Esophagus muscularis mucosa (tissue), 4 donors: ENCODE data around the gene EPHB2. TPM values are rescaled to one million over a fixed set of nuclear protein-coding genes. Genes with fewer than 3 reads are reported as not detected.

Experiments used
- DNase-seq: peaks from one replicate; pipeline ENCODE4 v3.0.0-alpha.2; 2017; ENCODE audit errors: extremely low spot score
- H3K27ac ChIP-seq, 4 donors: fragments of 200-600 bp; sonication (generic); replicated peaks in 1 of 4; 1 replicate in 3 of 4; 2 replicates in 1 of 4; pipeline ENCODE4 v1.5.1; 2016 to 2019; ENCODE audit warnings: mild to moderate bottlenecking in 1 of 4
- H3K27me3 ChIP-seq, 4 donors: fragments of 200-600 bp; sonication (generic); one replicate each; pipeline versions ENCODE4 v1.5.1 to v1.6.0; 2016 to 2019
- H3K36me3 ChIP-seq, 4 donors: fragments of 200-600 bp; sonication (generic); one replicate each; pipeline ENCODE4 v1.5.1; 2016 to 2019
- H3K4me1 ChIP-seq, 4 donors: fragments of 200-600 bp; sonication (generic); one replicate each; pipeline ENCODE4 v1.5.1; 2016 to 2019
- H3K4me3 ChIP-seq, 4 donors: fragments of 200-600 bp; sonication (generic); 1 replicate in 2 of 4; 2 replicates in 2 of 4; pipeline ENCODE4 v1.5.1; 2016 to 2019; ENCODE audit warnings: mild to moderate bottlenecking in 4 of 4, moderate library complexity in 1 of 4
- H3K9me3 ChIP-seq, 4 donors: fragments of 200-600 bp; sonication (generic); 1 replicate in 3 of 4; 2 replicates in 1 of 4; pipeline ENCODE4 v1.5.1; 2016 to 2019
- EP300 ChIP-seq: sonication (generic); formaldehyde crosslinking; IDR thresholded peaks from one replicate; pipeline ENCODE4 v1.6.1; 2017; ENCODE audit warnings: antibody characterized with exemption
- POLR2A ChIP-seq: fragments of 450-650 bp; IDR thresholded peaks from one replicate; pipeline ENCODE4 v1.6.1; 2017; ENCODE audit warnings: antibody characterized with exemption, moderate library complexity, mild to moderate bottlenecking, low read depth
- POLR2AphosphoS5 ChIP-seq, 2 donors: sonication (generic); formaldehyde crosslinking; IDR thresholded peaks; one replicate each; pipeline ENCODE4 v1.6.1; 2017; ENCODE audit warnings: antibody characterized with exemption in 2 of 2
- WGBS: methylation state at CpG from one replicate; pipeline ENCODE4 v1.1.5; 2018; 5-methylcytosine and 5-hydroxymethylcytosine counted together
- intact Hi-C: fragments of 100-400 bp; cut with DNase I; formaldehyde crosslinking; loops from one replicate; pipeline ENCODE4 v1.15.1; 2023
- total RNA-seq, 4 donors: library from RNA; depleted of rRNA; stranded (reverse); fragments of >200 nt; gene quantifications; one replicate each; pipeline versions ENCODE4 v1.1.0 to v1.2.1, GENCODE V29; 2016
- TF ChIP-seq, protein P1 (sequence below), 3 experiments: fragments of 200-600 bp in 2 of 3; fragments of 450-650 bp in 1 of 3; sonication (generic) in 2 of 3; IDR thresholded peaks; one replicate each; pipeline ENCODE4 v1.5.1; 2017 to 2019; ENCODE audit warnings: antibody characterized with exemption in 3 of 3, mild to moderate bottlenecking in 2 of 3, moderate library complexity in 1 of 3

The EPHB2 gene
- total RNA-seq, 4 donors from 2014 or later, result 1.5 to 3.3 (median 1.9) TPM

DNA sequence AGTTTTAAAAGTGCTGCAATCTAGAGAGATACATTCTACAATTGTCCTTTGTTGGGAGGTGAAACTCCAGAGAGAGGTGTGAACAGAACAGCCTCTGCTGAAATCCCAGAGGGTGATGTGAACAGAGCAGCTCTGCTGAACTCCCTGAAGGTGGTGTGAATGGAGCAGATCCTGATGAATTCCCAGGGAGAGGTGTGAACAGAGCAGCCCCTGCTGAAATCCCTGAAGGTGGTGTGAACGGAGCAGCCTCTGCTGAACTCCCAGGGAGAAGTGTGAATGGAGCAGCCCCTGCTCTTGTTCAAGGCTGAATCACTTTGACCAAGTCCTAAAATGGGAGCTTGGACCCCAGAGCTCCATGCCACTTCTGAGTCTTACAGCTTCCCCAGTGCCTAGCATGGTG, 167.3 kb downstream of the EPHB2 start:
- peaks cover 0 to 55% (median 0%) of the 10 kb centered on the region in 4 donors for H3K27me3 ChIP-seq
- no peak overlapping the region for H3K4me3 ChIP-seq
- TF ChIP-seq POLR2A, result no peak
- no peak for TF ChIP-seq POLR2AphosphoS5 (IDR thresholded peaks at IDR 0.05)
- TF ChIP-seq, protein P1, sequence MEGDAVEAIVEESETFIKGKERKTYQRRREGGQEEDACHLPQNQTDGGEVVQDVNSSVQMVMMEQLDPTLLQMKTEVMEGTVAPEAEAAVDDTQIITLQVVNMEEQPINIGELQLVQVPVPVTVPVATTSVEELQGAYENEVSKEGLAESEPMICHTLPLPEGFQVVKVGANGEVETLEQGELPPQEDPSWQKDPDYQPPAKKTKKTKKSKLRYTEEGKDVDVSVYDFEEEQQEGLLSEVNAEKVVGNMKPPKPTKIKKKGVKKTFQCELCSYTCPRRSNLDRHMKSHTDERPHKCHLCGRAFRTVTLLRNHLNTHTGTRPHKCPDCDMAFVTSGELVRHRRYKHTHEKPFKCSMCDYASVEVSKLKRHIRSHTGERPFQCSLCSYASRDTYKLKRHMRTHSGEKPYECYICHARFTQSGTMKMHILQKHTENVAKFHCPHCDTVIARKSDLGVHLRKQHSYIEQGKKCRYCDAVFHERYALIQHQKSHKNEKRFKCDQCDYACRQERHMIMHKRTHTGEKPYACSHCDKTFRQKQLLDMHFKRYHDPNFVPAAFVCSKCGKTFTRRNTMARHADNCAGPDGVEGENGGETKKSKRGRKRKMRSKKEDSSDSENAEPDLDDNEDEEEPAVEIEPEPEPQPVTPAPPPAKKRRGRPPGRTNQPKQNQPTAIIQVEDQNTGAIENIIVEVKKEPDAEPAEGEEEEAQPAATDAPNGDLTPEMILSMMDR (IDR thresholded peaks at IDR 0.05), result no peak
- TF ChIP-seq EP300, result no peak
- H3K9me3 ChIP-seq, result no peaks in the 10 kb centered on the region
- 100% methylated on average over 1 of the region's 1 CpG for WGBS
- intact Hi-C loops, result no loop called here
- DNase-seq, result no peak
- no peak overlapping the region for H3K27ac ChIP-seq
- H3K36me3 ChIP-seq, result no peaks in the 10 kb centered on the region
- H3K4me1 ChIP-seq, result no peaks in the 10 kb centered on the region

DNA sequence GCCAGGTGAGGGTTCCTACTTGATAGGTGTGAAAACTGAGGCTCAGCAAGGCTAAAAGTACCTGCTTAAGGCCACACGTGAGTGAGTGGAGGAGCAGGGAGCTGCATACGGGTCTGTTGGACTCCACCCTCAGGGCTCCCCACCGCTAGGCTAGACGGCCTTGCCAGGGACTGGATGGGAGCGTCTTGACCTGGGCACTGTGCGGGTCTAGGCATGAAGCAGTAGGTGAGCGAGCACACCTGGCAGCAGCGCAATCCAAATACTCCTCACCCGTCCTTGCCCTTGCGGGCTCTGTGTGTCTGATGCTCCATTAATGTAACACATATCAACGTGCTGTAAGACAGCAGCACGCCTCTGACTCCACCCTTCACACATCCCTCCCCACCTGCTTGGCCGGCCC, 168.0 kb downstream of the EPHB2 start:
- intact Hi-C loops, result no loop called here
- Histone ChIP-seq H3K27me3 (peaks cover 0 to 53% (median 0%) of the 10 kb centered on the region in 4 donors), H3K27ac (no peak overlapping the region), H3K4me1 (no peaks in the 10 kb centered on the region), H3K4me3 (no peak overlapping the region), H3K36me3 (no peaks in the 10 kb centered on the region), H3K9me3 (no peaks in the 10 kb centered on the region)
- 80% methylated on average over 4 of the region's 13 CpGs for WGBS
- no peak for DNase-seq
- TF ChIP-seq POLR2A, result no peak
- no peak for TF ChIP-seq POLR2AphosphoS5 (IDR thresholded peaks at IDR 0.05)
- TF ChIP-seq EP300, result no peak
- TF ChIP-seq, protein P1 (IDR thresholded peaks at IDR 0.05), result no peak

DNA sequence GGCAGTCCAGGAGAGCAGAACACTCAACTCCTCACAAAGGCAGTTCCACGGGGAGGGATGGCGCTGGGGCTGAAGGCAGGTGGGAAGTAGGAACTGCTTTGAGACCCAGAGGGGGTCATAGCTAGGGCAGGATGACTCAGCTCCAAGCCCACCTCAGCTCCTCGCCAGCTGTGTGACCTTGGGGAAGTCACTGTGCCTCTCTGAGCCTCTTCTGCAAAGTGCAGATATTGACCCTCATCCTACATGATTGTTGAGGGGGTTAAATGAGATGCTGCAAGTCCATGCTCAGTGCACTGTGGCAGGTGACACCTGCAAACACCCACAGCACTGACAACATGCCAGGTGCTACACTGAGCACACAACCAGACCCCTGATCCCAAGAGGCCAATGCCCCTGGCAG, 168.8 kb downstream of the EPHB2 start:
- Histone ChIP-seq H3K9me3 (no peaks in the 10 kb centered on the region), H3K4me3 (no peak overlapping the region), H3K27me3 (peaks cover 0 to 51% (median 0%) of the 10 kb centered on the region in 4 donors), H3K4me1 (no peaks in the 10 kb centered on the region), H3K27ac (no peak overlapping the region), H3K36me3 (no peaks in the 10 kb centered on the region)
- 65% methylated on average over 3 of the region's 3 CpGs for WGBS
- TF ChIP-seq POLR2A (no peak), EP300 (no peak), POLR2AphosphoS5 (IDR thresholded peaks at IDR 0.05) (no peak)
- TF ChIP-seq, protein P1 (IDR thresholded peaks at IDR 0.05), result no peak
- intact Hi-C loops, result no loop called here
- DNase-seq, result no peak

DNA sequence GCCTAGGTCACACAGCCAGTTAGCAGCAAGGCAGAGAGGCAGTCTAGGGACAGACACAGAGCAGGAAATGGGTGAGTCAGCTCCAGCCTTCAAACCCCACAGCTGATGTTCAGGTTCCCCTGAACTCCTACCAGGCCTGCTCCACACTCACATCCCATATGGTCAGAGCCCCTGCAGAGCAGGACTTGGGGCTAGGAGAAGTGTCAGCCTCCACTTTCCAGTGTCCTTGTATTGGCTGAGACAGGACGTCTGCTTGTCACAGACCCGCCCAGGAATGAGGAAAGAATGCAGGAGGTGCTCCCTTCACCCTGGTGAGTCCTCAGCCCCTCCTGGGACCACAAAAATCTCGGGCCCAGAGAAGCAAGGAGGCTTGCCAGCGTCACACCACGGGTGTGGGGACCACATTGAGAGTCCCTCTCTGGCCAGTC, 169.5 kb downstream of the EPHB2 start:
- peaks cover 0 to 47% (median 0%) of the 10 kb centered on the region in 4 donors for H3K27me3 ChIP-seq
- H3K4me1 ChIP-seq, result no peaks in the 10 kb centered on the region
- no peak for DNase-seq
- no peak overlapping the region for H3K27ac ChIP-seq
- H3K36me3 ChIP-seq, result no peaks in the 10 kb centered on the region
- TF ChIP-seq POLR2AphosphoS5 (IDR thresholded peaks at IDR 0.05) (no peak), POLR2A (no peak), EP300 (no peak)
- TF ChIP-seq, protein P1 (IDR thresholded peaks at IDR 0.05), result no peak
- no peaks in the 10 kb centered on the region for H3K9me3 ChIP-seq
- intact Hi-C loops, result no loop called here
- no peak overlapping the region for H3K4me3 ChIP-seq
- WGBS, result 86% methylated on average over 2 of the region's 5 CpGs

GRCh38 chr1:22883406-22883805, 172.8 kb downstream of the EPHB2 start:
- no peaks in the 10 kb centered on the region for H3K36me3 ChIP-seq
- no peak for DNase-seq
- TF ChIP-seq, protein P1 (IDR thresholded peaks at IDR 0.05), result no peak
- H3K4me1 ChIP-seq, result no peaks in the 10 kb centered on the region
- 91% methylated on average over 9 of the region's 11 CpGs for WGBS
- H3K9me3 ChIP-seq, result no peaks in the 10 kb centered on the region
- peaks cover 0 to 29% (median 0%) of the 10 kb centered on the region in 4 donors for H3K27me3 ChIP-seq
- H3K27ac ChIP-seq, result no peak overlapping the region
- intact Hi-C loops, result no loop called here
- no peak overlapping the region for H3K4me3 ChIP-seq
